ENCODE measurements around the gene EIF2D.
A peak's percentile ranks its signal among the peaks of the same experiment; 100 is the strongest.
"Not testable (repeated sequence)": the region's sequence is repeated elsewhere in the genome, so short reads cannot be mapped to it uniquely, and the experiment has no call there.

Gene EIF2D

DNA sequence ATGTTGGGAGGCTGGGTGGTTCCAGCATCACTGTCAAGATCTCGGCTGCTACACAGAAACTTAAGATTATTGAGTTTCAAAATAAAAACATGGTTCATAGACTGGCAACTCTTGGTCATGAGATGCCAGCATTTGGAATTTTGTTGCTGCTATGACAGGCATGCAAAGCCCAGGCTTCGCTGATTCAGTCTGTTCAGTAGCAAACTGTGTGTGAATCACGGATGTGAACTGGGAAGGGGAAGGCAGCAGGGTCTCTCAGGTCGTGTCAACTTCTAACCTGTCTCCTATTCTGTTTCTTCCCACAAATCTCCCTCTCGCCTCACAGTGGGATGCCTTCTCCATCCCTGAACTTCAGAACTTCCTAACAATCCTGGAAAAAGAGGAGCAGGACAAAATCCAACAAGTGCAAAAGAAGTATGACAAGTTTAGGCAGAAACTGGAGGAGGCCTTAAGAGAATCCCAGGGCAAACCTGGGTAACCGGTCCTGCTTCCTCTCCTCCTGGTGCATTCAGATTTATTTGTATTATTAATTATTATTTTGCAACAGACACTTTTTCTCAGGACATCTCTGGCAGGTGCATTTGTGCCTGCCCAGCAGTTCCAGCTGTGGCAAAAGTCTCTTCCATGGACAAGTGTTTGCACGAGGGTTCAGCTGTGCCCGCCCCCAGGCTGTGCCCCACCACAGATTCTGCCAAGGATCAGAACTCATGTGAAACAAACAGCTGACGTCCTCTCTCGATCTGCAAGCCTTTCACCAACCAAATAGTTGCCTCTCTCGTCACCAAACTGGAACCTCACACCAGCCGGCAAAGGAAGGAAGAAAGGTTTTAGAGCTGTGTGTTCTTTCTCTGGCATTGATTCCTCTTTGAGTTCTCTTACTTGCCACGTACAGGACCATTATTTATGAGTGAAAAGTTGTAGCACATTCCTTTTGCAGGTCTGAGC lies 25.5 kb downstream of the EIF2D start:
- DNase-seq = no peak

DNA sequence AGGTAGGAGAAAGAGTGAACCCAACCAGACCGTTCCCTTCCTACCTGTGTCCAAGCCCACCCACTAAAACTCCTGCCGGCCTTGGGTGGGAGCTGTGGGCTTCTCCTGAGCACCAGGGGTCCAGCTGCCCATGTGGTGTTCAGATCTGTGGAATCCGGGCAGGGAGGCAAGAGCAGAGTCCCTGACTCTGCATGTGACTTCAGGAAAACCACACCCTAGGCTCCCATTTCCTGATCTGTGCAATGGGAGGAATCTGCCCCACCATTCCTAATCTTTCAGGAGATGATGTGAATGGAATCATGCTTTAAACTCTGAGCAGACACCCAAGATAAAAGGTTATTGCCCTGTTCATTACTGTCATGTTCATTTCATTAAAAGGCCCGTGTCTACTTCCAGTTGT lies 27.6 kb downstream of the EIF2D start:
- no peak for DNase-seq

- peak; percentile 86 for DNase-seq
These were observed 28.3 kb downstream of the EIF2D start for GRCh38 chr1:206583707-206584648.

- DNase-seq = peak; percentile 60
These were observed 29.1 kb downstream of the EIF2D start for GRCh38 chr1:206582971-206583706.

GRCh38 chr1:206582537-206582936 lies 29.7 kb downstream of the EIF2D start:
- no peak for DNase-seq

- peak; percentile 71 for DNase-seq
These were observed 30.7 kb downstream of the EIF2D start for GRCh38 chr1:206581571-206581981.

DNA sequence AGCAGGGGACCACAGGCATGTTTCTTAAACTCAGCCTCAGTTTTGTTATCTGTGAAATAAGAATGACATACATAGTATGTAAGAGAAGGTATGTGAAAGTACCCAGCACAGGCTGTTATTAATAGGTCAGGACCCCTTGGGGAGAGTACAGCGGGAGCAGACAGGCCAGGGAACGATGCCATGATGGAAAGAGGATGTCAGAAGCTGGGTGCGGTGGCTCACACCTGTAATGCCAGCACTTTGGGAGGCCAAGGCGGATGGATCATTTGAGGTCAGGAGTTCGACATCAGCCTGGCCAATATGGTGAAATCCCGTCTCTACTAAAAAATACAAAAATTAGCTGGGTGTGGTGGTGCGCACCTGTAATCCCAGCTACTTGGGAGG lies 31.2 kb downstream of the EIF2D start:
- not testable (repeated sequence) for DNase-seq

GRCh38 chr1:206580438-206581113 lies 31.7 kb downstream of the EIF2D start:
- no peak for DNase-seq

DNA sequence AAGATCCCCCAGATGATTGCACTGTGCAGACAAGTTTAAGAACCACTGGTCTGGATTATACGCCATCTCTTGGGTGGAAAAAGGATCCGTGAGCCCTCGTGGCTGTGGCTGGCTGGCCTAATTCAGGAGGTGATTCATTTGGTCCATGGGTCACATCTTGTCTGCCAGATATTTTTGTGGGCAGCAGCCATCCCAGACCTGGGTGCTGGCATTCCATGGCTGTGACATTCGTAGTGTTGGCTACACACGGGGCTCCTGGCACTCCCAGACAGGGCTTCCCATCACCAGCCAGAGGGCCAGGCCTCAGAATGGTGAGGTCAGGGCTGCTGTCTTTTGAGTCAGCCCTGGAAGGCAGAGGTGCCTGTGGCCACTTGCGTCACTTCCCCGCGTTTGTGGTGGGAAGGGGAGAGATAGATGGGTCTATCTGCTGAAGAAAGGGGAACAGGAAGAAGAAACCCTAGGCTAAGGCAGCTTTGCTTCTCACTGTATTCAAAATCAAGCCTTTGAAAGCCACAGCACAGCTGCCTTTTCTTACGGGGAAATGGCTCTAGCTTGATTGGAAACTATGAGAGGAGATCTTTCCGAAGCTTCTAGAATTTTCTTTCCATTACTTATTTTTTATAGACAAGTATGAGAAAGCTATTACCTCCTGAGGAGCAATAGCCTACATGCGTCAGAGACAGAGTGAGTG lies 32.4 kb downstream of the EIF2D start:
- peak; percentile 72 for DNase-seq

- DNase-seq = no peak
These were observed 33.3 kb downstream of the EIF2D start for GRCh38 chr1:206578978-206579374.

GRCh38 chr1:206578068-206578977 lies 33.9 kb downstream of the EIF2D start:
- DNase-seq = no peak

GRCh38 chr1:206577626-206578025 lies 34.6 kb downstream of the EIF2D start:
- no peak for DNase-seq

DNA sequence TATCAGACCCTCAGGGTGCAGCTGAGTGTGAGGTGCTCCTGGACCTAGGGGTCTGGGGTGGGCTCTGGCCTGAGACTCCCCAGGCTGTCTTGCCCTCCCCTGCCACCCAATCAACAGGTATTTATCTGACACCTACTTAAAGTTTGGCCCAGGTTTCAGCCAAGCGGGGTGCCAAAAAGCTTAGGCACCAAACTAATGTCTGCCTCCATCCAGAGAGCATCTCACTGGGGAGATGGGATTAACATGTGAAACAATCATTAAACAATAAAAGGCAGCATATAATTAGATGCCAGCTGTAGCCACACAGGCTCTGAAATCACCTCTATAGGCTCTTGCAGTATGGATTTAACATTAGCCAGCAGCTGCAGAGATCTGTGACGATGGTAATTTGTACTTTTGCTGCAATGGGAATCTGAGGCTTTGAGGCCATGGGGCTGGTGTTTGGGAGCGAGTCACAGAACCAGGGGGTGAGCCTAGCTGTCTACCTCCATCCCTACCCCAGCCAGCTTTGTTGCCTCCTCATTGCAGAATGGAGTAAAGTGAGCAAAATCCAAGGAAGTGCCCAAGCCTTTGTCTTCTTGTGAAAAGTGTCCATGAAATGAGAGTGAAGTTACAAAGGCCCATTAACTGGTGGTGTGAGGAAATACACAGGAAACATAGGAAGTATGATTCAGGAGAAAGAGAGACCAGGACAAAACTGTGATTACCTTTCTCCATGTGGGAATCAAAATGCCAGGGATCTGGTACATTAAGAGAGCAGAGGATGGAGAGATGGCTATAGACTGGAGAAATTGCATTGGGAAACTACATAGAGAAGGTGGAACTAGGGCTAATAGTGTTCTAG lies 36.1 kb downstream of the EIF2D start:
- DNase-seq = no peak

- no peak for DNase-seq
These were observed 36.9 kb downstream of the EIF2D start for GRCh38 chr1:206575165-206575893.

DNA sequence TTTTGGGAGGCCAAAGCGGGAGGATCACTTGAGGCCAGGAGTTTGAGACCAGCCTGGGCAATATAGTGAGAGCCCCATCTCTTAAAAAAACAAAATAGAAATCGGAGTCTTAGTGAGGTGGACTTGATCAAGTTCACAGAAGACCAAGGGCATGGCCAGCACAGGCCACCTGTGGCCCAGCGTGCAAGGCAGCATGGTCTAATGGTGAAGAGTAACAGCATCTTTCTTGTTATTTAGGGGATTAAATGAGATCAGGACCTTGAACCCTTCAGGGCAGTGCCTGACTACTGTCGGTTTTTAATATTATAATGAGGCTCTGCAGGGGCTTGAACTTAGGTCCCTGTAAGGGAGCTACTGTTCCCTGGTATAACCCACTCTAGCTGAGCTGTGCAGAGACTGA lies 38.5 kb downstream of the EIF2D start:
- DNase-seq = no peak

DNA sequence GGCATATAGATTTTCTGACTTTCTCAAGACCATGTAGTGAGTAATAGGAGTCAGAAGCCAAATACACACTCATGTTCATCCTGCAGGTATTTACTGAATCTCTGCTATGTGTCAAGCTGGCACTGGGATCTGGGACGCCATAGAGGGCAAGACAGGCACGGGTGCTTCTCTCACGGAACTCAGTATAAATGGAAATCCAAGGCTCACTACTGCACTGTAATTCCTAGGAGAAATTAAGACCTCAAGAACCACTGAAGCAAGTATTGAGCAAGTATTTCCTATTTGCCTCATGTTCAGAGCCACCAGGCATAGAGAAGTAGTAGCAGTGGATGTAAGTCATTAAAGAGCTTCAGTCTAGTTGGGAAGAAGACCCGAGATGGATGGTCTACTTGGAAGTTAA lies 38.9 kb downstream of the EIF2D start:
- no peak for DNase-seq

DNA sequence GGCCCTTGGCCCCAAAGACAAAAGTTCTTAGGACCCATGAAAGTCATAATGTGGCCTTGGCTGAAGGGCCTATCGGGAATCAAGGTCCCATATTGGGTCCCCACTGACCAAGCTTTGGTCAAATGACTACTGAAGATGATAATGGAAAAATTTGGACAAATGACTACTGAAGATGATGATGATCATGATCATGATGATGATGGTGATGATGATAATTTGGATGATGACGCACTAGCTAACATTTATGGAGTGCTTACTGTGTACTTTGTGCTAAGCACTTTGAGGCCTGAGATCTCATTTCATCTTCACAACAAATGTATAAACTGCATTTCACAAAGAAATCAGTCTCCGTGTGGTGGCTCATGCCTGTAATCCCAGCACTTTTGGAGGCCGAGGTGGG lies 39.4 kb downstream of the EIF2D start:
- no peak for DNase-seq

- DNase-seq = no peak
These were observed 41.7 kb downstream of the EIF2D start for GRCh38 chr1:206570529-206570928.

DNA sequence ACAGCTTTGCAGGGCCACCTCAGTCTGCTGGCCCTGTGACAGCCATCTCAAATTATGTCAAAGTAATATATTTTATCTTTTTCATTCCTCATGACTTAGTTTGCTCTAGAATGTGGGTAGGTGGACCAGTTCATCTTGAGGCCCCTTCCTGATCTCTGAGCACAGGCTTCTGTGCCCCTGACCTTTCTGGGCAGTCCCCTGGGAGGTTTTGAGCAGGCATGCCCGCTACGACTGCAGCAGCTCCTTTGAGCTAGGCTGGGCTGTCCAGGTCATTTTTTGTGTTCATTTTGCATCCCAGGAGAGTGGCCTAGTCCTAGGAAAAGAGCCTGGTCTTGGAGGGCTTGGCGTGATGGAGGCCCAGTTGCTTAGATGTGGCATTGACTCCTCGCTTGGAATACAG lies 42.7 kb downstream of the EIF2D start:
- no peak for DNase-seq

Measured in stimulated activated CD4-positive, alpha-beta T cell treated with anti-CD3 and anti-CD28 coated beads, Interleukin-4, amount 100 ng/mL, for 1 hour (primary cell).